A673 (cell line): ENCODE data around the gene GALNT6. TPM values are rescaled to one million over a fixed set of nuclear protein-coding genes. Genes with fewer than 3 reads are reported as not detected.
"Not testable (repeated sequence)": the region's sequence is repeated elsewhere in the genome, so short reads cannot be mapped to it uniquely, and the experiment has no call there.

Experiments
- BruUV-seq: library from RNA; stranded (reverse); fragments of 400-500 nt; replicated peaks from 2 replicates; lab custom pipeline; 2021; lab: Mats Ljungman, UMichigan
- CTCF ChIA-PET: fragments of 300-600 bp; sonication (Branson Sonifier 250); formaldehyde crosslinking; loops from one replicate; lab custom pipeline; 2022; ENCODE audit warnings: antibody characterized with exemption; lab: Charles Lee
- POLR2A ChIA-PET: fragments of 300-600 bp; sonication (Branson Sonifier 250); formaldehyde crosslinking; loops from one replicate; lab custom pipeline; 2022; ENCODE audit warnings: antibody characterized with exemption; ENCODE audit not compliant: low non-redundant PET; lab: Charles Lee
- DNase-seq: peaks from one replicate; pipeline ENCODE4 v3.0.0-alpha.2; 2015; ENCODE audit warnings: low spot score
- H3K27ac ChIP-seq: fragments of 200-600 bp; sonication (generic); 2 replicates; pipeline ENCODE4 v1.5.1; 2016; ENCODE audit warnings: mixed run types, low read depth, mild to moderate bottlenecking, mixed read lengths, antibody characterized with exemption, low read length; ENCODE audit not compliant: poor library complexity, severe bottlenecking
- H3K27me3 ChIP-seq: fragments of 200-600 bp; sonication (generic); replicated peaks from 2 replicates; pipeline ENCODE4 v1.6.1; 2017; ENCODE audit warnings: mixed run types, low read depth, mild to moderate bottlenecking, mixed read lengths, antibody characterized with exemption, low read length; ENCODE audit not compliant: insufficient read depth, poor library complexity
- H3K36me3 ChIP-seq: fragments of 200-600 bp; sonication (generic); 2 replicates; pipeline ENCODE4 v1.6.1; 2016; ENCODE audit warnings: mixed run types, mild to moderate bottlenecking, mixed read lengths, antibody characterized with exemption, low read length; ENCODE audit not compliant: insufficient read depth, poor library complexity, severe bottlenecking
- H3K4me1 ChIP-seq: fragments of 200-600 bp; sonication (generic); 2 replicates; pipeline ENCODE4 v1.6.1; 2017; ENCODE audit warnings: mixed run types, mild to moderate bottlenecking, mixed read lengths, antibody characterized with exemption, low read length; ENCODE audit not compliant: insufficient read depth, poor library complexity, severe bottlenecking
- H3K4me3 ChIP-seq: fragments of 200-600 bp; sonication (generic); 2 replicates; pipeline ENCODE4 v1.5.1; 2016; ENCODE audit warnings: low read depth, mixed run types, mild to moderate bottlenecking, mixed read lengths, low read length; ENCODE audit not compliant: poor library complexity, severe bottlenecking
- H3K9me3 ChIP-seq: fragments of 200-600 bp; sonication (generic); 2 replicates; pipeline ENCODE4 v1.6.1; 2016; ENCODE audit warnings: mixed run types, low read depth, mild to moderate bottlenecking, mixed read lengths, antibody characterized with exemption, low read length; ENCODE audit not compliant: poor library complexity, severe bottlenecking
- EZH2 ChIP-seq: fragments of 200-600 bp; sonication (generic); IDR thresholded peaks from 2 replicates; pipeline ENCODE4 v1.6.1; 2017; ENCODE audit warnings: borderline replicate concordance, low read depth, mild to moderate bottlenecking, mixed read lengths, antibody characterized with exemption, low read length; ENCODE audit not compliant: poor library complexity, severe bottlenecking
- intact Hi-C: fragments of 100-400 bp; cut with micrococcal nuclease; formaldehyde crosslinking; loops from one replicate; pipeline ENCODE4 v1.10.0; 2022; ENCODE audit not compliant: unreplicated experiment
- total RNA-seq: library from RNA; stranded (reverse); gene quantifications from 2 replicates; pipeline ENCODE4 v1.2.3, GENCODE V29; 2021
- TF ChIP-seq, protein P1 (sequence below): fragments of 300-800, 200-600 bp; sonication (generic); conservative IDR thresholded peaks from 2 replicates; pipeline ENCODE4 v1.5.1; 2017; ENCODE audit warnings: low read depth, mild to moderate bottlenecking, antibody characterized with exemption, low read length, moderate library complexity, mixed read lengths

Gene GALNT6
- total RNA-seq, 1 experiment from 2014 or later, result 0.26 TPM

DNA sequence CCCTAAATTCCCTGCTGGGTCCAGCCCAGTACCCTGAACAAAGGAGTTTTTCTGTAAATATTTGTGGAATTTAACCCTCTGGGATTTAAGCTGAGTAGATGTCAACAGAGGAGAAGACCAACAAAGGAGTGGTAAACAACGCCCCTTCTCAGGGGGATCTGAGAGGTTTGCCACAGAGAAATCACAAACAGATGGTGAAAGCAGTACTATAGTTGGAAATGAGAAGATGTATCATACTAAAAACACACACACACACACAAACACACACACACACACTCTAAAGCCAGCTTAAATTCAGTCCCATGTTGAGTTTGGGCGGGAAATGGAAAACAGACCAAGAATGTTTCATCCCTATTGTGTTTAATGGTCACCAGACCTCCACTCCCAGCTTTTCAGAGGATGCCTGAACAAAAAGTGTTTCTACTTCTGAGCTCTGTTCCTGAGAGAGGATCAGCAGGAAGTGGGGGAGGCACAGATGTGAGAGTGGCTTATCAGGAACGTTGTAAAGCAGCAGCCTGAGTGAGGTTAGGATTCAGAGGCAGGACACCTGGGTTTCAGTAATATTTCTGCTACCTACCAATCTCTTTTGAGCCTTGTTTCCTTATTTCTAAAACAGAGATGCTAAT, 70.4 kb downstream of the GALNT6 start:
- no peak overlapping the region for H3K4me3 ChIP-seq
- no peaks in the 10 kb centered on the region for H3K4me1 ChIP-seq
- intact Hi-C loops, result no loop called here
- no peaks in the 10 kb centered on the region for H3K9me3 ChIP-seq
- no peak overlapping the region for H3K27ac ChIP-seq
- no peaks in the 10 kb centered on the region for H3K27me3 ChIP-seq
- no TSS peak for BruUV-seq
- no peak for TF ChIP-seq EZH2
- TF ChIP-seq, protein P1, sequence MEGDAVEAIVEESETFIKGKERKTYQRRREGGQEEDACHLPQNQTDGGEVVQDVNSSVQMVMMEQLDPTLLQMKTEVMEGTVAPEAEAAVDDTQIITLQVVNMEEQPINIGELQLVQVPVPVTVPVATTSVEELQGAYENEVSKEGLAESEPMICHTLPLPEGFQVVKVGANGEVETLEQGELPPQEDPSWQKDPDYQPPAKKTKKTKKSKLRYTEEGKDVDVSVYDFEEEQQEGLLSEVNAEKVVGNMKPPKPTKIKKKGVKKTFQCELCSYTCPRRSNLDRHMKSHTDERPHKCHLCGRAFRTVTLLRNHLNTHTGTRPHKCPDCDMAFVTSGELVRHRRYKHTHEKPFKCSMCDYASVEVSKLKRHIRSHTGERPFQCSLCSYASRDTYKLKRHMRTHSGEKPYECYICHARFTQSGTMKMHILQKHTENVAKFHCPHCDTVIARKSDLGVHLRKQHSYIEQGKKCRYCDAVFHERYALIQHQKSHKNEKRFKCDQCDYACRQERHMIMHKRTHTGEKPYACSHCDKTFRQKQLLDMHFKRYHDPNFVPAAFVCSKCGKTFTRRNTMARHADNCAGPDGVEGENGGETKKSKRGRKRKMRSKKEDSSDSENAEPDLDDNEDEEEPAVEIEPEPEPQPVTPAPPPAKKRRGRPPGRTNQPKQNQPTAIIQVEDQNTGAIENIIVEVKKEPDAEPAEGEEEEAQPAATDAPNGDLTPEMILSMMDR, result no peak
- CTCF ChIA-PET, result interaction anchor here (0.6 kb wide), 1 partner anchor 99 kb away, joined by 4 read pairs; no protein-coding TSS in a partner anchor
- DNase-seq, result peak; percentile 35
- H3K36me3 ChIP-seq, result no peaks in the 10 kb centered on the region
- POLR2A ChIA-PET, result interaction anchor here (0.6 kb wide), 1 partner anchor 103 kb away, joined by 3 read pairs; the partner anchor contains the start of gene POU6F1

GRCh38 chr12:51320311-51320694, 70.9 kb downstream of the GALNT6 start:
- TF ChIP-seq EZH2, result no peak
- TF ChIP-seq, protein P1, result no peak
- H3K9me3 ChIP-seq, result no peaks in the 10 kb centered on the region
- ChIA-PET CTCF (no interaction called here), POLR2A (no interaction called here)
- H3K27me3 ChIP-seq, result no peaks in the 10 kb centered on the region
- no peak overlapping the region for H3K4me3 ChIP-seq
- H3K4me1 ChIP-seq, result no peaks in the 10 kb centered on the region
- no peak overlapping the region for H3K27ac ChIP-seq
- H3K36me3 ChIP-seq, result no peaks in the 10 kb centered on the region
- no peak for DNase-seq
- intact Hi-C loops, result no loop called here
- BruUV-seq, result no TSS peak

DNA sequence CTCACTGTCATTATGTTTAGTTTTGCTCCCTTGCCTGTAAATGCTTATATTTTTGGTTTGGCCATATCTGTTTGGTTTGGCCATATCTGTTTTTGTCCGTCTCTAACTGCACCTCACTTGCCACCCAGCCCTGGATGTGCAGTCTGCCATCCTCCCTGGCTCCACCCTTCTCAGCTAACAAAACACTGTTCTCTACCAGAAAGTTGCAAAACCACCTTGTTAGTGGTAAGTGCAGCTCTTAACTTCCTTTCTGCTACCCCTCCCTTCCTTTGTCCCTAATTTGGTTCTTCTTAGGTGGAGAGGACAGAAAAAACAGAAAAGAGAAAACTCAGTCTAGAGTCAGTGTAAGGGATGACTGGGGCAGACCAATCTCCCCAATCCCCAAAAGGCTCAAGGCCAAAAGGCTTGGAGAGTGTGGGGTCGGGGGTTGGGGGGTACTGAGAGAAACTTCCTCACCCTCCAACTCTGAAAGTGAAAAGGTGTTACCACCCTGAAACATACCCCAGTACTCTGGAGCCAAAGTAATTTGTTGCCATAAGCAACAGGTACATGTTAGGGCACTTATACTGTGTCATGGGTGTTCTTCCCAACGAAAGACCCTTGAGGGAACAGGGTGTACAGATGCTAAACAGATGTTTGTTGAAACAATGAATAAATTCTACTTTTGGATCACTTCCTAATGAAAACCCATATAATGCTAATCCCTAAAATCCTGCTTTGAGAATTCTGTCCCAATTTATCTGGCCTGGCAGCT, 72.2 kb downstream of the GALNT6 start:
- H3K36me3 ChIP-seq, result no peaks in the 10 kb centered on the region
- POLR2A ChIA-PET, result no interaction called here
- BruUV-seq, result no TSS peak

GRCh38 chr12:51318057-51318806, 73.0 kb downstream of the GALNT6 start:
- H3K4me1 ChIP-seq, BruUV-seq, H3K27ac ChIP-seq, CTCF ChIA-PET, H3K4me3 ChIP-seq, POLR2A ChIA-PET, H3K27me3 ChIP-seq, H3K36me3 ChIP-seq, intact Hi-C loops, DNase-seq, H3K9me3 ChIP-seq: not testable (repeated sequence)

More for the DNA sequence above, 72.2 kb downstream of the GALNT6 start:
- no peak overlapping the region for H3K4me3 ChIP-seq
- no peak overlapping the region for H3K27ac ChIP-seq
- no peaks in the 10 kb centered on the region for H3K27me3 ChIP-seq
- TF ChIP-seq, protein P1, result no peak
- TF ChIP-seq EZH2, result no peak
- no peaks in the 10 kb centered on the region for H3K9me3 ChIP-seq
- H3K4me1 ChIP-seq, result no peaks in the 10 kb centered on the region
- intact Hi-C loops, result no loop called here
- CTCF ChIA-PET, result no interaction called here
- DNase-seq, result no peak
